Activated gamma-delta T cell treated with Interleukin-2 at 50 U/mL for 16 hours (primary cell): ENCODE results near the gene KLC4.
"Not testable (repeated sequence)": the region's sequence is repeated elsewhere in the genome, so short reads cannot be mapped to it uniquely, and the experiment has no call there.

Experiments
- DNase-seq: peaks from one replicate; pipeline ENCODE4 v3.0.0-alpha.2; 2020

KLC4 gene

DNA sequence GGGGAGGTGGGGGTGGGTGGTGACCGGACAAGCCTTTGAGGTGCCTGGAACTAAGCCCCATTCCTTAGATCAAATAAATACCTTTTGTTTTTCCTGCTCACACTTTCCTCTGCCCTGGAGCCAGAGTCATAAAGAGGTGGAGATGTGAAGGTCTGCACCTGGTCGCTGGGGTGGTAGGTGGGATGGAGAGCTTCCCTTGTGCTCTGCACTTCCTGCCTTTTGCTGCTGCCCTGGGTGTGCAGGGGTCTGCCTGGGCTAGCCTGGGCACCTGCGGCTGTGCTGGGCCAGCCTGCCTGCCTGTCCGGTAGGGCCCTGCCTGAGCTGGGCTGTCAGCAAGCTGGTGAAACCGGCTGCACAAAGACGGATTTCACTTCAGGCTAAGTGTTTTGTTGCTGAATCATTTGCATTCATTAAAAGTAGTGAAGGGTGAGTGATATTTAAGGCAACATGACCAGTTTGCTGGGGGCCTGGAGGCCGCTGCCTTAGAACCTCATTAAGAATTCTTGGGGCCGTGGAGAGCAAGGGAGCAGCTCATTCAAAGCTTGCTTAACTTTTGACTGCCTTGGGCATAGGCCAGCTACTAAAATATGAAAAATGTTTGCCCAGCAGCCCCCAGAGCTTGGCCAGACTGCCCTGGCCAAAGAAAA is 37.1 kb downstream of the KLC4 start:
- no peak for DNase-seq

DNA sequence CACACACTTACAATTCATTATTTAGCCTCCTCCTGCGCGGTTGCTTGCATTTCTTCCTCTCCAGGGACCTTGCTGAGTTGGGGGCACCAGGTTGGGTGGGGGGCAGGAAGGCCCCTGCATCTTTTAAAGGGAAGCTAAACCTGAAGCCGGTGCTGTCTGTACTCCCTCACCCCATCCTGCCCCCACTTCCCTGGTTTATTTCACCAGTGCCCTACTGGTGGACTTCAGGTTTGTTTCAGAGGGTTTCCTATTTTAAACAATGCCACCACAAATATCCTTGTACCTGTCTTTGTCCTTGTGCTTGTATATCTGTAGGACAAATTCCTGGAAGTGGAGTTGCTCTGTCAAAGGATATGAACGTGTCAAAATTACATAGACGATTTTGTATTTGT is 37.7 kb downstream of the KLC4 start:
- no peak for DNase-seq

DNA sequence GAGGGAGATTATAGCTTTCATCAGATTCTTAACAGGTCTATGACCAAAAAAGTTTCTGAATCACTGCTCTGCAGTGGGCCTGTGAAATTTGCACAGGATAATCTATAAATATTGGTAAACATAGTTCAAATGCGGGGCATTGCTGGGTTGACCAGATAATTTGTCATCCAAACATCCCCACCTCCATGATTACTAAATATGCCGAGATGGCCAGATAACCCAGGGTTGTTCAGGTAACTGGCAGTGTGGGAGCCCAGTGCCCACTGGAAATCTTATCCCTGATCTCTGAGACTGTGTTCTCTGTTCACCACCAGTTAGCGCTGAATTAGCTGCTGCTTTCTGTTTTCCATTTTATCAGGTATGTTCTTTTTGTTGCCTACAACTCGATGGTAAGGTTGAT is 38.1 kb downstream of the KLC4 start:
- no peak for DNase-seq

DNA sequence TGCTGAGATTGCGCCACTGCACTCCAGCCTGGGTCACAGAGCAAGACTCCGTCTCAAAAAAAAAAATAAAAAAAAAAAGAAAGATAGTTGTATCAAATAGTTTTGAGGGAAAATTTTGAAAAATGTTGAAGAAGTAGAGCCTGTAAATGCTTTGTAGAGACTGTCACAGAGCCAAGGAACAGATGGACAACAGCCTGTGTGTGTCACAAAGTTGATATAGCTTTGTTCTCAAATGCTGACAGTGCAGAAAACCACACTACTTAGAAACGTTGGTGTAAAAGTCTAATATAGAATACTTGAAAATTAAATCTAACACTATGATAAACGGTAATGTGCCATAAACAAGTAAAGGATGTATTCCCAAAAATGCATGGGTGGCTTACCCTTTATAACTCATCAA is 42.1 kb downstream of the KLC4 start:
- no peak for DNase-seq

DNA sequence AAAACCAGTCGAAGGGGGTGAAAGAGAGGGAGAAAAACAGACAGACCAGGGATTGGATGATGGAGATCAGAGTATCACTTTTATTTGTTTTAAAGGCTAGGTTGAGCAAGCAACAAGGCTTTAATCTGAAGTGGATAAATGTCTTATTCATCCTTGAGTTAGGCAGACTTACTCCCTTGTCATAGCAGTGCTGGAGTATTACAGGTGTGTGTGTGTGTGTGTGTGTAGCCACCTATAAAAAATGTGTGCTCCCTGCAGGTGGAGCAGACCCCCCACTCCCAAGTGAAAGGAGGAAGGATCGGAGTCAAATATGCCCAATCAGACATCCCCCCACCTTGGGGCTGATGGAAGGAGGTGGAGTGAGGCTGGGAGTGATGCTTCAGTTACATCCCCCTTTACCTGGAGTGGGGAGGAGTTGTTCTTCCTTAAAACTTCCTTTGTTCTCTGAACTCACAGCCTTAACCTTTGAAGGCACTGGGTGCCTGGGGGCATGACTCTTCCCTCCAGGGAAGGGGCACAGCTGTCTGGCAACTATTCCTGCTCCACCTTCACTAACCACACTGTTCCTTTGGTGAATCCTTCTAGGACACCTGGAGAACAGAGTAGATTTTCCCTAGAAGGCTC is 43.9 kb downstream of the KLC4 start:
- DNase-seq: no peak

DNA sequence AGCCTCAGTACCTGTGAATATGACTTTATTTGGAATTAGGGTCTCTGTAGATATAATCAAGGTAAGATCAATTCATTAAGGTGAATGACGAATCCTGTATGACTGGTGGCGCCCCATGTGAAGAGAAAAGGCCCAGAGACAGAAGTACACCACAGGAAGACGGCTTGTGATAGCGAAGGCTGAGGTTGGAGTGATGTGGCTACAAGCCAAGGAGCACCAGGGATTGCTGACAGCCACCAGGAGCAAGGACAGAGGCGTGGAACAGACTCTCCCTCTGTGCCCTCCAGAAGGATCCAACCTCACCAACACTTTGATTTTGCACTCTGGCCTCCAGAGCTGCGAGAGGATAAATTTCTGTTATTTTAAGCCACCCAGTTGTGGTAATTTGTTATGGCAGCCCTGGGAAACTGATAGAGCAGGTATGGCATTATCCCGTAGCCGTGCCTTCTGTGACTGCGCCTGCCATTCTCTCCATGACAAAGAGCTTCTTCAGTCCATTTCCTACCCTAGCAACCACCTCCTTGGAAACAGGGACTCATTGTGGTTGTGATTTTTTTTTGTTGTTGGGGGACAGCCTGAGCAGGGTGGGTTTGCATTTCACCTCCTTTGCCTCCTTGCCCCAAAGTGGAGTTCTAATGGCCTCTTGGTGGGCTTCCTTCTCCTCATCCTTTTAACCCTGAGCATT is 46.2 kb downstream of the KLC4 start:
- no peak for DNase-seq

DNA sequence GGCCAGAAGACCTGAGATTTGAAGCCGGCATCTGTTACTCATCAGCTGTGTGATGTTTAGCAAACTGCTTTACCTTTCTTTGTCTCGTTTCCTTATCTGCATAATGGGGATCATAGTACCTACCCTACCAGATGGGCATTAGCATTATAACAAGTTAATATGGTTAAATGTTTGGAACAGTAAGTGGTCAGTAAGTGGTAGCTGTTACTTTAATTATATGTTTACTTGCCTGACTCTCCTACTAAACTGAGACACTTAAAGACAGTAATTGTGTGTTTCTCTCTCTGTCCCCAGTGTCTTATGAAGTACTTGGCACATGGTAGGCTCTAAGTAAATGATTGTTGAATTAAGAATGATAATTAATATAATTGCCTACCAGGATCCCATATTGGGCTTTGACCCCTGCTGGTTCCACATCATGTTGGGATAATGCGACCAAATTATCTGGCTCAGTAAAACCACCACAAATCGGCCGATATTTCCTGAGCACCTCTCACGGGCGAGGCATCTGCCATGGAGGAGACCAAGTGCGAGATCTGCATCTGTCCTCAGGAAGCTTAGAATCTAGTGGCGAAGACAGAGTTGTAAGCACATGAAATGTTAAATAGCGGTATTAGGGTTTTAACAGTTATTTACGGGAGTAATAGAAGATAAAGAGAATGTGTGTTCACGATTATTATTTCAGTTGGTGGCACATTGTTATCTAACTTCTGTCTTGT is 48.1 kb downstream of the KLC4 start:
- DNase-seq: no peak

DNA sequence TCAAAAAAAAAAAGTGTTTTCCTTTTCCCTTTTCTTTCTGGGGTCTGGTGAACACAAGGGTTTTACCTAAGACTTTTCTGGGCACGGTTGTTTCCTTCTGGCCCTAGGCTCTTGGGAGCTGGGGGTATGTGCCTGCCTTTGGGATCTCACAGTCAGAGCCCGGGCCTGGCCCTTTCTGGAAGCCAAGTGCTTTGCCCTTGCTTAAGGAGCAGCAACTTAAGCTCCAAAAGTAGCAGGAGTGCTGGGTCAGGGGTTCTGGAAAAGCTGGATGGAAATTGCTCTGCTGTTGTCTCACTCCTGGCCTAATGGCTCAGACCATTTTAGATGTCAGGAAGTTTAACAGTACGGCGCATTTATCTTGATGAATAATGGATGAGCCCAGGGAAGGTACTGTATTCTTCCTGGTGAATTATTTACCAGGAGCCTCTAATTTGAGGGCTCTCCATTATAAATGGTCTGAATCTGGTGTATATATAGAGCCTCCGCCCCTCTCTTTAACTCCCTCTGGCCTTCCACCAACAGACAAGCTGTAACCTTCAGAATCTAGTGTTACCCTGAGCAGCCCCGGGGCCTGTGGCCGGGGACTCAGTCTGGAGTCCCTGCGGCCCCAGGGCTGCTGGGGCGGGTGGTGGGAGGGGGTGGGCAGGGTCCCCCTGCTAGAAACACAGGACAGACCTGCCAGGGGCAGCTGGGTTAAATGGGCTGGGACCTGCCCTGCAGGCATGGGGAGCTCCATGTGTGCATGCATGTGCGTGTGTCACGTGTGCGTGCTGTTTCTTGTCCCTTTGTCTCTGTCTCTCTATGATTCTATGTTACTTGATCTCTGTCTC is 54.2 kb downstream of the KLC4 start:
- no peak for DNase-seq

DNA sequence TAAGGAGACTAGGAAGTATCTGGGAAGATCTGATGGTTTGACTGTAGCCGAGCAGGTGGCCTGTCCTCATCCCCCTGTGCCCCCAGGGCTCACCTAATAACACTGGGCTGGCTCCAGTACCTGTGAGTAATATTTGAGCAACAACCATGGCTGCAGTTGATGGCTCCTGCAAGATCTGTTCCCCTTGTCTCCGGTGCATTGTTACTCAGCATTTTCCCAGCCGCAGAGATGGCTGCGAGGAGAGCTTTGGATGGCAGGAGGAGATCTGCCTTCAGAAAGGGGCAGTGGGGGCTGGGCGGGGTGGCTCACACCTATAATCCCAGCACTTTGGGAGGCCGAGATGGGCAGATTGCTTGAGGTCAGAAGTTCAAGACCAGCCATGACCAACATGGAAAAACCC is 55.9 kb downstream of the KLC4 start:
- DNase-seq: no peak

DNA sequence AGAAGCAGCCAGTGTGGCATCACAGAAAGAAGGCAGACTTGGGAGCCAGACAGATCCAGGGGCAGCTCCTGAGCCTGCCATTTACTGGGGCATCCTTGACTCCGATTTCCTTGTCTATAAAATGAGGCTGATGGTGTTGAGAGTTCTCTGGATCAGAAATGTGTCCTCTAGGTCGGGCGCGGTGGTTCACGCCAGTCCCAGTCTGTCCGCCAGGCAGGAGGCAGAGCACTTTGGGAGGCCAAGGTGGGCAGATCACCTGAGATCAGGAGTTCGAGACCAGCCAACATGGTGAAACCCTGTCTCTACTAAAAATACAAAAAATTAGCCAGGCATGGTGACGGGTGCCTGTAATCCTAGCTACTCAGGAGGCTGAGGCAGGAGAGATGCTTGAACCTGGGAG is 58.0 kb downstream of the KLC4 start:
- not testable (repeated sequence) for DNase-seq

DNA sequence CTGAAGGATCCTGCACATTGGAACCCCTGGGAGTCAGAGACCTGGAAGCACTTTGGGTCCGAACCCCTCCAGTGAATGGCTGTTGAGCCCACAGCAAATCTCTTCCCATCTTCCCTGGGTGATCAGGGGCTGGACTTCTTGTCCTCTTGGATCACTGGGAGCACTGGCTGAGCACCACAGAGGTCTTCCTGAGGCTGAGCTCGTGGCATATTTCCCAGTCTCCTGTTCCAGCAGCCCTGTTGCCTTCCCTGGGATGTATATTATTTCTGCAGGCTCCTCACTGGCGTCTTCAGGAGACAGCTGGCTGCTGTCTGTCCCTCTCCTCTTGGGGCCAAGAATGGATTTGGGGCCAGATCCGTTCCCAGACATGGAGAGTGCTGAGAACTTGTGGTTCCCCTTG is 60.1 kb downstream of the KLC4 start:
- no peak for DNase-seq

DNA sequence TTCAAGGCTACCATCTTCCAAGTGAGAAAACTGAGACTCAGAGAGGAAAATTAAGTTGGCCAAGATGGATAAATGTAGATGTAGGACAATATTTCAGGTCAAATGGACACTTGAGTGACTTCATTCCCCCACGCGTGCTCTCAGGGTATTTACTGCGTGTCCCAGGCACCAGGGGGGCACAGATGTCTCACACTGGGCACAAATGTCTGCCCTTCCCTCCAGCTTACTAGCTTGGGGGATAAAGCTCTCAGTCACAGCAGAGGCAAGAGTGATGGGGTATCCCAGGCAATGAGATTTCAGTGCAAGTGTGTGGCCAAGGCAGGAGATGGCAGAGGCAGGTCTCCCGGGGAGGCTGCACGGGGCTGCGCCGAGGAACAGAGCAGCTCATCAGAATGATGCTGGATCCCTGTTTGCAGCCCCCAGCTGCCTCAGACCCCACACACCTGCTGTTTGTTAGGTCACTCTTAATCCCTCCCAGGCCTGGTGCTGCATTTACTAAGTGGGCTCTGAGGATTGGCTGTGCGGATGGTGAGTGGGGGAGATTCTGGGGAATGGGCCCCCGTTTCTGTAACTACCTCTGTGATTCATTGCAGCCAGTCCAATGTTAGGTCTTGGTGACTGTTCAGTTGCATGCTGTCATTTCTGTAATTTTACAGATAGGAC is 60.8 kb downstream of the KLC4 start:
- DNase-seq: no peak

DNA sequence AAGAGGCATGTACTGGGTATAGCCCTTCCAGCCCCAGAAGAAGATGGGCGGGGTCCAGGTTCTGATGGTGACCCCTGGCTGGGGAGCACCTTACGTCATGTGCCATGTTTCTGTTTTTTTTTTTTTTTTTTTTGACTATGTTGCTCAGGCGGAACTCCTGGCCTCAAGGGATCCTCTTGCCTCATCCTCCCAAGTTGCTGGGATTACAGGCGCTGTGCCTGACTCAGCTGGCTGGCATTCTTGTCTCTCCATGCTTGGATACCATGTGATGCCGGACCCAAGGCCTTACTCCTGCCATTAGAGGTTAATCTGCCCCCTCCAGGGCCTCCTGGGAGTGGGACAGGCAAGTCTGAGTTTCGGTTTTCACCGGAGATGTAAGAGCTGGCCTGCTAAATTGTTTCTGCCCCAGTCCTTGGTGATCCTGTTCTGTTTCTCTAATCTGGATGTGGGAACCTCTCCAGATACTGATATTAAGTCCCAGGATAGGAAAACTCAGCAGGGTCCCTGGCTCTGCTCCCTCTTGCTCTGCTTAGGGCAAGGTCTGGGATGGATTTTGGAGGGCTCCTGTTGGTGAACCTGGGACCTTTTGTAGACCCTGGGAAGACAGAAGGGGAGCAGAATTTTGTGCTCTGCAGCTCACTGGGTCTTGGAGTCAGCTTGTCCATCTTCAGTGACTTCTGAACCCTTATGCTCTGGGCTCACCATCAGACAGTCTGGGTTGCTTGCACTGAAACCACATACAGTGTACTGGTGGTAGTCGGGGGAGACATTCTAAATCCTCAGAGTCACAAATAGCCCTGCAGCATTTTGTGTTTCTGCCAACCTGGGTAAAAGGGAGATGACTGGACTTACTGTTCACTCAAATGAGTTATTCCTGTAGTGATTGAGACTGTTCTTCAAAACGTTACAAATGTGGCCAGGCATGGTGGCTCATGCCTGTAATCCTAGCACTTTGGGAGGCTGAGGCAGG is 61.8 kb downstream of the KLC4 start:
- no peak for DNase-seq

DNA sequence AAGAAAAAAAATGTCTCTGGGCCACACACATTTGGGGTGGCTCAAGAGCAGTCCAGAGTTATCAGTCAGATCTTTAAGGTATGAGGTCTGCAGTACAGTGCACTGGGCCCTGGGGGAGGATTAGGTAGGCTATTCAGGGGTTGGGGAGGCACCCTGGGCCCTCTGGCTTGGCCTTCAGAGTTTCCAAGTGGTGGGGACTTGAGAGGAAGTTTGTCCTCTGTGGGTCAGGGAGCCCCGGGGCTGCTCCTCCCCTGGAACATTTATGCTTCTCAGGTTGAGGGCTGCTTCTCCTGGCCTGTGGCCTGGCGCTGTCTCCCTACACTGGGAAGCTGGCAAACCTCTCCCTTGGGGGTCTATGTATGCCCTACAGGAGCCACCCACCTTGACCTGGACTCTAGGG is 62.7 kb downstream of the KLC4 start:
- no peak for DNase-seq

DNA sequence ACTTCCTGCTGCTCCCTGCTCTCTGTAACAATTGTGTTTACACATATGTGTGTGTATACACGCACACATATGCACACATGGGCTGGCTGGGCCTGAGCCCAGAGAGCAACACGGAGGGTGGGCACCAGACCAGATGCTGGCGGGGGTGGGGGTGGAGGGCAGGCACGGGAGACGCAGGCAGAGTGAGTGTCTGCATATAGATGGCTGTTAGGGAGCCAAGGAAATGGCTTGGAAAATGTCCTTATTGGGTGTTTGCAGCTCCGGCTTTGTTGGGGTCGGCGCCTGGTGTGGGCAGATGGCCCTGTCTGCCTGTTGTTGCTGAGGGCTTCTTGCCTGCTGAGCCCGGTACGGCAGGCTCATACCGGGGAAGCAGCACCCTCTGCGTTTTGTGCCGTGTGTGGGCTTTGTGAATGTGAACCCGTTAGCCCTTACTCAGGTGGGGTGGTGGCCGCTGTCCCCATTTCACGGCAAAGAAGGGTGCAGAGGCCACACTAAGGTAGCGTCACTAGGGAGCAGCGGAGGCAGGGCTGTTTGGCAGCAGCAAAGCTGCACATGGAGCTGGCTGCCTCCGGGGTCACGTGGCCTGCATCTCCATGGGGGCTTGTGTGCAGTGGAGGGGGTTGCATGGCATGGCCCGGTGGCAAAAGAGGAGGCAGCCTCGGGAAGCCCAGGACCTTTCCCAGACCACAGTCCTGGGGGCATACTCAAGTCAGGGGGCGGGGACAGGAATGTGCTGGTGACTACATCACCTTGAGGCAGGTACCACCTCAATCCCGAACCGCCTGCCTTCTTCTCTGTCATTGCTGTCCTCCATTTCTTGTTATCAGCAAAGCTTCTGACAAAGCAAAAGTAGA is 64.3 kb downstream of the KLC4 start:
- DNase-seq: no peak

DNA sequence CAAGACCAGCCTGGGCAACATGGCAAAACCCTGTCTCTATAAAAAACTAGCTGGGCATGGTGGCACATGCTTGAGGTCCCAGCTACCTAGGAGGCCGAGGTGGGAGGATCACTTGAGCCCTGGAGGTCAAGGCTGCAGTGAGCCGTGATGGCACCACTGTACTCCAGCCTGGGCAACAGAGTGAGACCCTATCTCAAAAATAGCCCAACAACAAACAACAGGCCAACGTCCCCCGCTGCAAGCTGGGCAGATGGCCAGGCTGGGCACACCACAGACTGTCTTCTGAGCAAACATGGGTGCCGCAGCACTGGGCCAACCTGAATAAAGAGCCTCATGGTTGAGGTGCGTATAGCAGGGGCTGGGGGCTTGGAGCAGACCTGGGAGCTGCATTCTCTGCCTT is 65.0 kb downstream of the KLC4 start:
- no peak for DNase-seq
